HepG2 (cell line): Measurements from ENCODE around the gene ZNF853. TPM values are rescaled to one million over a fixed set of nuclear protein-coding genes. Genes with fewer than 3 reads are reported as not detected.

Experiments
- CHD4 ChIP-seq: fragments of 200-600 bp; sonication (generic); IDR thresholded peaks from 2 replicates; pipeline ENCODE4 v1.7.0; 2017; ENCODE audit warnings: mild to moderate bottlenecking, low read length, borderline replicate concordance
- JUN ChIP-seq: sonication (generic); formaldehyde crosslinking; IDR thresholded peaks from 2 replicates; pipeline ENCODE4 v1.4.0; 2020; ENCODE audit warnings: mild to moderate bottlenecking, missing genetic modification reagents
- KDM5B ChIP-seq: sonication (generic); formaldehyde crosslinking; IDR thresholded peaks from 2 replicates; pipeline ENCODE4 v1.4.0; 2020; ENCODE audit warnings: missing genetic modification reagents, mild to moderate bottlenecking, borderline replicate concordance
- NFATC3 ChIP-seq: sonication (generic); formaldehyde crosslinking; IDR thresholded peaks from 2 replicates; pipeline ENCODE4 v1.5.1; 2020; ENCODE audit warnings: mild to moderate bottlenecking, missing genetic modification reagents
- NFKBIZ ChIP-seq: IDR thresholded peaks from 2 replicates; pipeline ENCODE4 v1.6.1; 2018; ENCODE audit warnings: missing genetic modification reagents, missing compliant biosample characterization
- NFYC ChIP-seq: IDR thresholded peaks from 2 replicates; pipeline ENCODE4 v1.6.1; 2016; ENCODE audit warnings: missing genetic modification reagents, missing compliant biosample characterization
- NONO ChIP-seq, 2 experiments: fragments of 450-650 bp in 1 of 2; sonication (generic) in 1 of 2; formaldehyde crosslinking in 1 of 2; IDR thresholded peaks in 1 of 2; conservative IDR thresholded peaks in 1 of 2; 2 replicates each; pipeline versions ENCODE4 v1.6.1 to v1.8.0; 2017 to 2022; ENCODE audit warnings: mild to moderate bottlenecking in 1 of 2, missing genetic modification reagents in 1 of 2, moderate library complexity in 1 of 2
- NR2F2 ChIP-seq: IDR thresholded peaks from 2 replicates; pipeline ENCODE4 v1.6.1; 2012; ENCODE audit warnings: low read depth, inconsistent platforms, borderline replicate concordance
- SIN3A ChIP-seq: IDR thresholded peaks from 2 replicates; pipeline ENCODE4 v1.6.1; 2011; ENCODE audit warnings: low read depth, mild to moderate bottlenecking, control low read depth, low read length, borderline replicate concordance
- SNRNP70 ChIP-seq: fragments of 200-400 bp; formaldehyde crosslinking; IDR thresholded peaks from 2 replicates; pipeline ENCODE4 v1.6.1; 2017; ENCODE audit warnings: mild to moderate bottlenecking, low read depth, low read length, moderate library complexity
- ZBTB42 ChIP-seq: sonication (generic); formaldehyde crosslinking; IDR thresholded peaks from 2 replicates; pipeline ENCODE4 v1.5.0; 2020; ENCODE audit warnings: mild to moderate bottlenecking, missing genetic modification reagents
- ZKSCAN8 ChIP-seq: IDR thresholded peaks from 2 replicates; pipeline ENCODE4 v1.6.1; 2016; ENCODE audit warnings: borderline replicate concordance, missing genetic modification reagents, missing compliant biosample characterization
- ZMAT5 ChIP-seq: sonication (generic); formaldehyde crosslinking; IDR thresholded peaks from 2 replicates; pipeline ENCODE4 v1.5.0; 2020; ENCODE audit warnings: mild to moderate bottlenecking, low read depth, missing genetic modification reagents, borderline replicate concordance
- ZNF205 ChIP-seq: IDR thresholded peaks from 2 replicates; pipeline ENCODE4 v1.6.1; 2018; ENCODE audit warnings: missing biosample characterization, missing genetic modification reagents
- ZNF337 ChIP-seq: sonication (generic); formaldehyde crosslinking; IDR thresholded peaks from 2 replicates; pipeline ENCODE4 v1.5.1; 2020; ENCODE audit warnings: missing genetic modification reagents, low read depth, mild to moderate bottlenecking, borderline replicate concordance
- ZNF503 ChIP-seq: sonication (generic); formaldehyde crosslinking; IDR thresholded peaks from 2 replicates; pipeline ENCODE4 v1.4.0; 2020; ENCODE audit warnings: missing genetic modification reagents
- ZNF713 ChIP-seq: sonication (generic); formaldehyde crosslinking; IDR thresholded peaks from 2 replicates; pipeline ENCODE4 v1.4.0; 2020; ENCODE audit warnings: mild to moderate bottlenecking, missing genetic modification reagents
- polyA plus RNA-seq, 8 experiments: library from polyadenylated mRNA; depleted of rRNA in 3 of 8; stranded (reverse) in 7 of 8; unstranded in 1 of 8; fragments of >200 nt; fragmentation: Illumina TruSeq in 4 of 8; extraction: Trizol in 4 of 8; gene quantifications; 2 replicates each; pipeline versions ENCODE4 v1.2.1 to v1.2.3, GENCODE V29; 2011 to 2016; ENCODE audit warnings: low read depth in 4 of 8, missing spikeins in 1 of 8, mixed read lengths in 1 of 8; ENCODE audit not compliant: insufficient read depth in 1 of 8
- total RNA-seq, 5 experiments: library from RNA; depleted of rRNA; stranded (reverse); fragments of >200 nt; fragmentation: Illumina TruSeq; extraction: Trizol; gene quantifications; 2 replicates each; pipeline ENCODE4 v1.2.3, GENCODE V29; 2016; ENCODE audit warnings: low read depth in 1 of 5
- TF ChIP-seq, protein P1 (sequence below): sonication (generic); formaldehyde crosslinking; IDR thresholded peaks from 2 replicates; pipeline ENCODE4 v1.4.0; 2020; ENCODE audit warnings: low read depth, mild to moderate bottlenecking, missing genetic modification reagents
- TF ChIP-seq, protein P2 (sequence below): sonication (generic); formaldehyde crosslinking; IDR thresholded peaks from 2 replicates; pipeline ENCODE4 v1.9.0; 2021; ENCODE audit warnings: missing genetic modification reagents, borderline replicate concordance

Gene ZNF853
- total and polyA plus RNA-seq, 2 of the 13 experiments (the other 11 are each of a cell fraction or from before 2014, with no cell fraction given), result 2.1 to 6.2 TPM

GRCh38 chr7:6589829-6590644, 25.4 kb upstream of the ZNF853 start, which contains the start of gene INTS15 (continued):
- no peak for TF ChIP-seq SNRNP70
- no peak for TF ChIP-seq NFATC3 (CRISPR knock-in tag)
- no peak for TF ChIP-seq NONO (IDR thresholded peaks at IDR 0.05)
- TF ChIP-seq NONO (CRISPR knock-in tag; conservative IDR thresholded peaks at IDR 0.05), result no peak; the same call in 1 of the 2 replicates
- TF ChIP-seq KDM5B (CRISPR knock-in tag), result no peak
- peak; percentile 39; the same call in 1 of the 2 replicates for TF ChIP-seq SIN3A
- no peak for TF ChIP-seq NFKBIZ (CRISPR knock-in tag)
- TF ChIP-seq ZNF713, result no peak
- TF ChIP-seq NFYC (CRISPR knock-in tag), result no peak
- TF ChIP-seq, protein P1, sequence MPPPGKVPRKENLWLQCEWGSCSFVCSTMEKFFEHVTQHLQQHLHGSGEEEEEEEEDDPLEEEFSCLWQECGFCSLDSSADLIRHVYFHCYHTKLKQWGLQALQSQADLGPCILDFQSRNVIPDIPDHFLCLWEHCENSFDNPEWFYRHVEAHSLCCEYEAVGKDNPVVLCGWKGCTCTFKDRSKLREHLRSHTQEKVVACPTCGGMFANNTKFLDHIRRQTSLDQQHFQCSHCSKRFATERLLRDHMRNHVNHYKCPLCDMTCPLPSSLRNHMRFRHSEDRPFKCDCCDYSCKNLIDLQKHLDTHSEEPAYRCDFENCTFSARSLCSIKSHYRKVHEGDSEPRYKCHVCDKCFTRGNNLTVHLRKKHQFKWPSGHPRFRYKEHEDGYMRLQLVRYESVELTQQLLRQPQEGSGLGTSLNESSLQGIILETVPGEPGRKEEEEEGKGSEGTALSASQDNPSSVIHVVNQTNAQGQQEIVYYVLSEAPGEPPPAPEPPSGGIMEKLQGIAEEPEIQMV (CRISPR knock-in tag), result no peak
- TF ChIP-seq CHD4, result no peak
- no peak for TF ChIP-seq ZNF337
- TF ChIP-seq, protein P2, sequence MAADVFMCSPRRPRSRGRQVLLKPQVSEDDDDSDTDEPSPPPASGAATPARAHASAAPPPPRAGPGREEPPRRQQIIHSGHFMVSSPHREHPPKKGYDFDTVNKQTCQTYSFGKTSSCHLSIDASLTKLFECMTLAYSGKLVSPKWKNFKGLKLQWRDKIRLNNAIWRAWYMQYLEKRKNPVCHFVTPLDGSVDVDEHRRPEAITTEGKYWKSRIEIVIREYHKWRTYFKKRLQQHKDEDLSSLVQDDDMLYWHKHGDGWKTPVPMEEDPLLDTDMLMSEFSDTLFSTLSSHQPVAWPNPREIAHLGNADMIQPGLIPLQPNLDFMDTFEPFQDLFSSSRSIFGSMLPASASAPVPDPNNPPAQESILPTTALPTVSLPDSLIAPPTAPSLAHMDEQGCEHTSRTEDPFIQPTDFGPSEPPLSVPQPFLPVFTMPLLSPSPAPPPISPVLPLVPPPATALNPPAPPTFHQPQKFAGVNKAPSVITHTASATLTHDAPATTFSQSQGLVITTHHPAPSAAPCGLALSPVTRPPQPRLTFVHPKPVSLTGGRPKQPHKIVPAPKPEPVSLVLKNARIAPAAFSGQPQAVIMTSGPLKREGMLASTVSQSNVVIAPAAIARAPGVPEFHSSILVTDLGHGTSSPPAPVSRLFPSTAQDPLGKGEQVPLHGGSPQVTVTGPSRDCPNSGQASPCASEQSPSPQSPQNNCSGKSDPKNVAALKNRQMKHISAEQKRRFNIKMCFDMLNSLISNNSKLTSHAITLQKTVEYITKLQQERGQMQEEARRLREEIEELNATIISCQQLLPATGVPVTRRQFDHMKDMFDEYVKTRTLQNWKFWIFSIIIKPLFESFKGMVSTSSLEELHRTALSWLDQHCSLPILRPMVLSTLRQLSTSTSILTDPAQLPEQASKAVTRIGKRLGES, result no peak
- no peak for TF ChIP-seq NR2F2
- no peak for TF ChIP-seq ZBTB42 (CRISPR knock-in tag)
- no peak for TF ChIP-seq ZMAT5 (CRISPR knock-in tag)
- TF ChIP-seq ZNF205, result no peak
- no peak for TF ChIP-seq ZKSCAN8 (CRISPR knock-in tag)
- TF ChIP-seq JUN (CRISPR knock-in tag), result no peak
- no peak for TF ChIP-seq ZNF503 (CRISPR knock-in tag)
